Gastrocnemius medialis (tissue), 4 donors: Measurements from ENCODE around the gene MEGF6. TPM values are rescaled to one million over a fixed set of nuclear protein-coding genes. Genes with fewer than 3 reads are reported as not detected.

Experiments
- ATAC-seq, 2 donors: fragments of 150-250 bp; one replicate each; pipeline ENCODE4 v1.9.1; 2016
- DNase-seq, 2 donors: peaks; one replicate each; pipeline ENCODE4 v3.0.0-alpha.2; 2019
- H3K27ac ChIP-seq, 4 donors: fragments of 200-600 bp; sonication (generic); 1 replicate in 1 of 4; 2 replicates in 3 of 4; pipeline ENCODE4 v1.5.1; 2016 to 2018; ENCODE audit warnings: mild to moderate bottlenecking in 2 of 4, moderate library complexity in 1 of 4
- H3K27me3 ChIP-seq, 3 donors: fragments of 200-600 bp; sonication (generic) in 2 of 3; 1 replicate in 1 of 3; 2 replicates in 2 of 3; pipeline versions ENCODE4 v1.5.1 to v1.6.0; 2016 to 2019; ENCODE audit warnings: mild to moderate bottlenecking in 1 of 3, moderate library complexity in 1 of 3
- H3K36me3 ChIP-seq, 2 donors: fragments of 200-600 bp; sonication (generic) in 1 of 2; one replicate each; pipeline ENCODE4 v1.5.1; 2017 to 2018
- H3K4me1 ChIP-seq, 2 donors: fragments of 200-600 bp; sonication (generic) in 1 of 2; one replicate each; pipeline ENCODE4 v1.5.1; 2016 to 2017; ENCODE audit warnings: mild to moderate bottlenecking in 2 of 2
- H3K4me3 ChIP-seq, 4 donors: fragments of 200-600 bp; sonication (generic) in 3 of 4; 1 replicate in 1 of 4; 2 replicates in 3 of 4; pipeline ENCODE4 v1.5.1; 2016 to 2019; ENCODE audit warnings: mild to moderate bottlenecking in 2 of 4
- H3K9me3 ChIP-seq, 3 donors: fragments of 200-600 bp; sonication (generic) in 2 of 3; 1 replicate in 1 of 3; 2 replicates in 2 of 3; pipeline ENCODE4 v1.5.1; 2016 to 2019
- POLR2A ChIP-seq, 2 donors: fragments of 450-650 bp; IDR thresholded peaks; one replicate each; pipeline ENCODE4 v1.6.1; 2017; ENCODE audit warnings: antibody characterized with exemption in 2 of 2, mild to moderate bottlenecking in 2 of 2, moderate library complexity in 2 of 2
- in situ Hi-C, 4 donors: fragments of 200-750 bp; cut with MboI; loops; one replicate each; pipeline versions ENCODE4 v1.15.0 to v1.8.0; 2017; ENCODE audit warnings: low sequenced_read_pairs in 4 of 4
- intact Hi-C: fragments of 100-400 bp; cut with DNase I; formaldehyde crosslinking; loops from one replicate; pipeline ENCODE4 v1.15.1; 2023; ENCODE audit warnings: low total_unique reads
- total RNA-seq, 4 donors: library from RNA; depleted of rRNA; stranded (reverse); fragments of >200 nt; gene quantifications; one replicate each; pipeline versions ENCODE4 v1.1.0 to v1.2.3, GENCODE V29; 2016
- TF ChIP-seq, protein P1 (sequence below), 5 experiments: fragments of 450-650 bp in 3 of 5; fragments of 200-600 bp in 2 of 5; sonication (generic) in 2 of 5; IDR thresholded peaks in 4 of 5; conservative IDR thresholded peaks in 1 of 5; 1 replicate in 4 of 5; 2 replicates in 1 of 5; pipeline ENCODE4 v1.5.1; 2016 to 2019; ENCODE audit warnings: antibody characterized with exemption in 5 of 5, mild to moderate bottlenecking in 3 of 5, moderate library complexity in 3 of 5

MEGF6 gene
- total RNA-seq, 4 donors from 2014 or later: 1.9 to 5.7 (median 4.9) TPM

DNA sequence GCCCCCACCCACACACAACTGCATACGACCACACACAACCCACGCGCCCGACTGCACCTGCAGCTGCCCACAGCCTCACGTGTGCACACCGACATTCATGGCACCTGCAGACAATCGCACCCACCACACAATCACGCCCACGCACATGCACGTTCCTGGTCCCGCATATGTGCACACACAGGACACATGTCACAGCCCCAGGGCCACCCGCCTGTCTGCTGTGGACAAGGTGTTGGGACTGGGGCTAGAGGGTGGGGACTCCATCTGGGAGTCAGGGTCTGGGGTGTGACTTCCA lies 100.4 kb downstream of the MEGF6 start:
- DNase-seq (no peak), ATAC-seq (no peak)
- TF ChIP-seq, protein P1, sequence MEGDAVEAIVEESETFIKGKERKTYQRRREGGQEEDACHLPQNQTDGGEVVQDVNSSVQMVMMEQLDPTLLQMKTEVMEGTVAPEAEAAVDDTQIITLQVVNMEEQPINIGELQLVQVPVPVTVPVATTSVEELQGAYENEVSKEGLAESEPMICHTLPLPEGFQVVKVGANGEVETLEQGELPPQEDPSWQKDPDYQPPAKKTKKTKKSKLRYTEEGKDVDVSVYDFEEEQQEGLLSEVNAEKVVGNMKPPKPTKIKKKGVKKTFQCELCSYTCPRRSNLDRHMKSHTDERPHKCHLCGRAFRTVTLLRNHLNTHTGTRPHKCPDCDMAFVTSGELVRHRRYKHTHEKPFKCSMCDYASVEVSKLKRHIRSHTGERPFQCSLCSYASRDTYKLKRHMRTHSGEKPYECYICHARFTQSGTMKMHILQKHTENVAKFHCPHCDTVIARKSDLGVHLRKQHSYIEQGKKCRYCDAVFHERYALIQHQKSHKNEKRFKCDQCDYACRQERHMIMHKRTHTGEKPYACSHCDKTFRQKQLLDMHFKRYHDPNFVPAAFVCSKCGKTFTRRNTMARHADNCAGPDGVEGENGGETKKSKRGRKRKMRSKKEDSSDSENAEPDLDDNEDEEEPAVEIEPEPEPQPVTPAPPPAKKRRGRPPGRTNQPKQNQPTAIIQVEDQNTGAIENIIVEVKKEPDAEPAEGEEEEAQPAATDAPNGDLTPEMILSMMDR (IDR thresholded peaks at IDR 0.05 in 4 of 5, conservative IDR thresholded peaks at IDR 0.05 in 1 of 5): no peak
- no peak for TF ChIP-seq POLR2A (IDR thresholded peaks at IDR 0.05)
- Histone ChIP-seq H3K4me3 (no peak overlapping the region), H3K9me3 (no peaks in the 10 kb centered on the region), H3K27me3 (no peaks in the 10 kb centered on the region), H3K4me1 (no peaks in the 10 kb centered on the region), H3K36me3 (no peaks in the 10 kb centered on the region), H3K27ac (no peak overlapping the region)
- in situ Hi-C loops (no loop called here), intact Hi-C loops (no loop called here)

DNA sequence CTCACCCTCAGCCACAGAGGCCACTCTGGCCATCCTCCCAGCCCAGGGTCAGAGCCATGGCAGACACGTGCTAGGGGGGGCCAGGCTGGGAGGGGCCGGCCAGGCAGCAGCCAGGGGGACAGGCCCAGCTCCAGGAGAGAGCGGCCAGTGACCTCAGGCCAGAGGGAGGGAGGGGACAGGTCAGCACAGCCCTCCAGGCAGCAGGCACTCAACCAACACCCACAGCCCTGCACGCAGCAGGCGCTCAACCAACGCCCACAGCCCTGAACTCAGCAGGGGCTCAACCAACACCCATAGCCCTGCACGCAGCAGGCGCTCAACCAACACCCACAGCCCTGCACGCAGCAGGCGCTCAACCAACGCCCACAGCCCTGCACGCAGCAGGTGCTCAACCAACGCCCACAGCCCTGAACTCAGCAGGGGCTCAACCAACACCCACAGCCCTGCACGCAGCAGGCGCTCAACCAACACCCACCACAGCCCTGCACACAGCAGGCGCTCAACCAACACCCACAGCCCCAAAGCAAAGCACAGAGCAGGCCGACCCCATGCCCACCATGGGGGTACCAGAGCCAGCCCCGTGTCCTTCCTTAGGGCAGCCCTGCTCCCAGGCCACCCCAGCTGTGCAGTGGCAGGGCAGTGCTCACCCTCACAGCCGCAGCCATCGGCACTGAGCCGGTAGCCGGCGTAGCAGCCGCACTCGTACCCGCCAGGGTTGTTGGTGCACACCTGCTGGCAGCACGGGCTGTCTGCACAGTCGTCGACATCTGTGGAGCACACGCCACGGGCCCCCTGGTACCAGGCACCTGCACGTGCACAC lies 101.0 kb downstream of the MEGF6 start:
- TF ChIP-seq POLR2A (IDR thresholded peaks at IDR 0.05): no peak
- TF ChIP-seq, protein P1 (IDR thresholded peaks at IDR 0.05 in 4 of 5, conservative IDR thresholded peaks at IDR 0.05 in 1 of 5): no peak
- DNase-seq (no peak), ATAC-seq (no peak)
- no peaks in the 10 kb centered on the region for H3K27me3 ChIP-seq
- H3K27ac ChIP-seq: no peak overlapping the region
- H3K36me3 ChIP-seq: no peaks in the 10 kb centered on the region
- intact Hi-C loops (no loop called here), in situ Hi-C loops (no loop called here)
- H3K4me3 ChIP-seq: no peak overlapping the region
- H3K4me1 ChIP-seq: peaks cover 2 to 3% of the 10 kb centered on the region in 2 donors
- no peaks in the 10 kb centered on the region for H3K9me3 ChIP-seq

DNA sequence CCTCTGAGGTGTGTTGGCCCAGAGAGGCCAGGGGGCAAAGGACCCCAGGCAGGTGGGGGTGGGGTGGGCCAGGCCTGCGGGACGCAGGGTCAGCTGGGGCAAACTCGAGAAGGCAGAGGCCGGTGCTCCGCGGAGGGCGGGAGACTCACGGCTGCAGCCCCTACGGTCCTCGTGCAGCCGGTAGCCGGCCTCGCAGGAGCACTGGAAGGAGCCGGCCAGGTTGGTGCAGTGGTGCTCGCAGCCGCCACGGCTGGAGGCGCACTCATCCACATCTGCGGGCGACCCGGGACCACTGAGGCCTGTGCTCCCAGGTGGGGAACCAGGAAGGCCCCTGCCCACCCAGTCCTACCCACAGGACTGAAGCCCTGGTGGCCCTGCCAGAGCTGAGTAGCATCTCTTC lies 101.6 kb downstream of the MEGF6 start:
- ATAC-seq: no peak
- TF ChIP-seq, protein P1 (IDR thresholded peaks at IDR 0.05 in 4 of 5, conservative IDR thresholded peaks at IDR 0.05 in 1 of 5): no peak
- no peak for TF ChIP-seq POLR2A (IDR thresholded peaks at IDR 0.05)
- intact Hi-C loops: no loop called here
- in situ Hi-C loops: no loop called here
- H3K27ac ChIP-seq: no peak overlapping the region
- no peaks in the 10 kb centered on the region for H3K27me3 ChIP-seq
- H3K9me3 ChIP-seq: no peaks in the 10 kb centered on the region
- H3K4me3 ChIP-seq: no peak overlapping the region
- no peak for DNase-seq
- H3K36me3 ChIP-seq: no peaks in the 10 kb centered on the region
- H3K4me1 ChIP-seq: peaks cover 9% of the 10 kb centered on the region in 2 donors

DNA sequence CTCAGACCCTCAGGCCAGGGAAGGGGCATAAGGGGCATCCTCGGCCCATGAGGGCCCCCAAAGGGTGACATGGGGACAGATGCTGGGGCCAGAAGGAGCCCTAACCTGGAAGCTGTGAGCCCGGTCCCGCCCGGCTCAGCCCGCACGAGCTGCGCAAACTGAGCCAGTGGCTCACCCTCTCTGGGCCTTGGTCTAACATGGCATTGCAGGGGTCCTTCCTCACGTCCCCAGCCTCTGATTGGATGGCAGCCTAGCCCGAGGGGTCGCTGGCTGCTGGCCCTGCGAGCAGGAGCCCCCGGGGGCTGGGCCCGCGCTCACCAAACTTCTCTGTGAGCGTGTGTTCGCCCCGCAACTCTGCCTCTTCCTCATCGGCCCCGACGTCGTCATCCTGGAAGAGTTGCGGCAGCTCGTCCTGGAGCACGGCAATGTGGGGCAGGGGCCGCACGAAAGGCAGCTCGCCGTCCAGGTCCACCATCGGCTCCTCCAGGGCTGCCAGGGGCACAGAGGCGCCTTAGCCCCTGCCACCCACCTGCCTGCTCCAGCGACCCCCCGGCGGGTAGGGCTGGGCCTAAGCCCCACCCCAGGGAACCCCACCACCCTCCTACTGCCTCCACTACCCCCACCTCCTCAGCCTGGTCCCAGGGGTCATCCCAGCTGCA lies 102.4 kb downstream of the MEGF6 start:
- no peak overlapping the region for H3K27ac ChIP-seq
- H3K27me3 ChIP-seq: no peaks in the 10 kb centered on the region
- H3K9me3 ChIP-seq: no peaks in the 10 kb centered on the region
- peaks cover 14 to 16% of the 10 kb centered on the region in 2 donors for H3K4me1 ChIP-seq
- no peak for TF ChIP-seq POLR2A (IDR thresholded peaks at IDR 0.05)
- TF ChIP-seq, protein P1 (IDR thresholded peaks at IDR 0.05 in 4 of 5, conservative IDR thresholded peaks at IDR 0.05 in 1 of 5): no peak
- ATAC-seq (no peak), DNase-seq (no peak)
- intact Hi-C loops (no loop called here), in situ Hi-C loops (no loop called here)
- no peaks in the 10 kb centered on the region for H3K36me3 ChIP-seq
- H3K4me3 ChIP-seq: no peak overlapping the region
